ENCODE results near the gene CELF3.

CELF3 gene

GRCh38 chr1:151716771-151717631, at the start of gene CELF3:
Gene CELF3, minus strand, starts transcription at chr1:151716803. Its CDS starts 783 bp downstream, at chr1:151716020.
- Histone ChIP-seq H3K9ac (ENCODE audit: low read length) (no peak within 1 kb of the TSS), H3K27me3 (replicated peaks; ENCODE audit: control insufficient read depth, insufficient read depth, low read length) (peaks cover 67% of the 10 kb centered on the region), H3K36me3 (ENCODE audit: control insufficient read depth, insufficient read depth, low read length, severe bottlenecking) (no peaks in the 10 kb centered on the region), H3K9me3 (ENCODE audit: control insufficient read depth, low read length) (no peaks in the 10 kb centered on the region), H3K4me1 (ENCODE audit: control insufficient read depth, insufficient read depth, low read length) (peaks cover 19% of the 10 kb centered on the region), H3K4me3 (ENCODE audit: low read length) (no peak within 1 kb of the TSS)
- peak; percentile 31 for DNase-seq (ENCODE audit: low read depth)

- Histone ChIP-seq H3K9ac (ENCODE audit: low read length) (peak overlapping the region; percentile 90), H3K4me1 (ENCODE audit: control insufficient read depth, insufficient read depth, low read length) (peaks cover 12% of the 10 kb centered on the region), H3K9me3 (ENCODE audit: control insufficient read depth, low read length) (no peaks in the 10 kb centered on the region), H3K36me3 (ENCODE audit: control insufficient read depth, insufficient read depth, low read length, severe bottlenecking) (peaks cover 28% of the 10 kb centered on the region), H3K4me3 (ENCODE audit: low read length) (peak overlapping the region; percentile 89), H3K27me3 (replicated peaks; ENCODE audit: control insufficient read depth, insufficient read depth, low read length) (no peaks in the 10 kb centered on the region)
- DNase-seq (ENCODE audit: low read depth) = no peak
Measured at GRCh38 chr1:151763990-151764389, 47.4 kb upstream of the CELF3 start.

- peak within 1 kb of the TSS; percentile 89 for H3K4me3 ChIP-seq (ENCODE audit: low read length)
- DNase-seq (ENCODE audit: low read depth) = peak; percentile 91
- peak within 1 kb of the TSS; percentile 90 for H3K9ac ChIP-seq (ENCODE audit: low read length)
- no peaks in the 10 kb centered on the region for H3K27me3 ChIP-seq (replicated peaks; ENCODE audit: control insufficient read depth, insufficient read depth, low read length)
- H3K36me3 ChIP-seq (ENCODE audit: control insufficient read depth, insufficient read depth, low read length, severe bottlenecking) = peaks cover 34% of the 10 kb centered on the region
- no peaks in the 10 kb centered on the region for H3K9me3 ChIP-seq (ENCODE audit: control insufficient read depth, low read length)
- peaks cover 12% of the 10 kb centered on the region for H3K4me1 ChIP-seq (ENCODE audit: control insufficient read depth, insufficient read depth, low read length)
Measured at GRCh38 chr1:151762941-151763921, 46.6 kb upstream of the CELF3 start, which contains the start of gene MRPL9. Gene MRPL9, minus strand, starts transcription at chr1:151763496. Its CDS starts 17 bp downstream, at chr1:151763479.

- no peak overlapping the region for H3K4me3 ChIP-seq (ENCODE audit: low read length)
- peaks cover 8% of the 10 kb centered on the region for H3K4me1 ChIP-seq (ENCODE audit: control insufficient read depth, insufficient read depth, low read length)
- H3K9ac ChIP-seq (ENCODE audit: low read length) = no peak overlapping the region
- DNase-seq (ENCODE audit: low read depth) = no peak
- peaks cover 37% of the 10 kb centered on the region for H3K36me3 ChIP-seq (ENCODE audit: control insufficient read depth, insufficient read depth, low read length, severe bottlenecking)
- no peaks in the 10 kb centered on the region for H3K27me3 ChIP-seq (replicated peaks; ENCODE audit: control insufficient read depth, insufficient read depth, low read length)
- no peaks in the 10 kb centered on the region for H3K9me3 ChIP-seq (ENCODE audit: control insufficient read depth, low read length)
Measured at GRCh38 chr1:151760597-151761385, 44.2 kb upstream of the CELF3 start.

GRCh38 chr1:151759241-151759640, 42.6 kb upstream of the CELF3 start:
- no peaks in the 10 kb centered on the region for H3K27me3 ChIP-seq (replicated peaks; ENCODE audit: control insufficient read depth, insufficient read depth, low read length)
- no peak for DNase-seq (ENCODE audit: low read depth)
- no peak overlapping the region for H3K4me3 ChIP-seq (ENCODE audit: low read length)
- peaks cover 37% of the 10 kb centered on the region for H3K36me3 ChIP-seq (ENCODE audit: control insufficient read depth, insufficient read depth, low read length, severe bottlenecking)
- H3K4me1 ChIP-seq (ENCODE audit: control insufficient read depth, insufficient read depth, low read length) = peaks cover 6% of the 10 kb centered on the region
- no peak overlapping the region for H3K9ac ChIP-seq (ENCODE audit: low read length)
- H3K9me3 ChIP-seq (ENCODE audit: control insufficient read depth, low read length) = no peaks in the 10 kb centered on the region

GRCh38 chr1:151756291-151756690, 39.7 kb upstream of the CELF3 start:
- no peak overlapping the region for H3K4me3 ChIP-seq (ENCODE audit: low read length)
- DNase-seq (ENCODE audit: low read depth) = peak; percentile 9
- H3K27me3 ChIP-seq (replicated peaks; ENCODE audit: control insufficient read depth, insufficient read depth, low read length) = no peaks in the 10 kb centered on the region
- no peak overlapping the region for H3K9ac ChIP-seq (ENCODE audit: low read length)
- H3K4me1 ChIP-seq (ENCODE audit: control insufficient read depth, insufficient read depth, low read length) = no peaks in the 10 kb centered on the region
- peaks cover 29% of the 10 kb centered on the region for H3K36me3 ChIP-seq (ENCODE audit: control insufficient read depth, insufficient read depth, low read length, severe bottlenecking)
- no peaks in the 10 kb centered on the region for H3K9me3 ChIP-seq (ENCODE audit: control insufficient read depth, low read length)

- DNase-seq (ENCODE audit: low read depth) = no peak
- Histone ChIP-seq H3K9ac (ENCODE audit: low read length) (no peak overlapping the region), H3K4me3 (ENCODE audit: low read length) (no peak overlapping the region), H3K4me1 (ENCODE audit: control insufficient read depth, insufficient read depth, low read length) (peaks cover 7% of the 10 kb centered on the region), H3K9me3 (ENCODE audit: control insufficient read depth, low read length) (peaks cover 11% of the 10 kb centered on the region), H3K27me3 (replicated peaks; ENCODE audit: control insufficient read depth, insufficient read depth, low read length) (peaks cover 8% of the 10 kb centered on the region), H3K36me3 (ENCODE audit: control insufficient read depth, insufficient read depth, low read length, severe bottlenecking) (no peaks in the 10 kb centered on the region)
Measured at GRCh38 chr1:151741516-151741915, 24.9 kb upstream of the CELF3 start.

- DNase-seq (ENCODE audit: low read depth) = no peak
- H3K4me1 ChIP-seq (ENCODE audit: control insufficient read depth, insufficient read depth, low read length) = peaks cover 7% of the 10 kb centered on the region
- no peak overlapping the region for H3K4me3 ChIP-seq (ENCODE audit: low read length)
- no peaks in the 10 kb centered on the region for H3K36me3 ChIP-seq (ENCODE audit: control insufficient read depth, insufficient read depth, low read length, severe bottlenecking)
- H3K27me3 ChIP-seq (replicated peaks; ENCODE audit: control insufficient read depth, insufficient read depth, low read length) = peaks cover 8% of the 10 kb centered on the region
- H3K9ac ChIP-seq (ENCODE audit: low read length) = no peak overlapping the region
- peaks cover 11% of the 10 kb centered on the region for H3K9me3 ChIP-seq (ENCODE audit: control insufficient read depth, low read length)
Measured at GRCh38 chr1:151739590-151740355, 23.2 kb upstream of the CELF3 start.

- Histone ChIP-seq H3K27me3 (replicated peaks; ENCODE audit: control insufficient read depth, insufficient read depth, low read length) (peaks cover 4% of the 10 kb centered on the region), H3K4me1 (ENCODE audit: control insufficient read depth, insufficient read depth, low read length) (peaks cover 7% of the 10 kb centered on the region), H3K9me3 (ENCODE audit: control insufficient read depth, low read length) (peaks cover 11% of the 10 kb centered on the region), H3K36me3 (ENCODE audit: control insufficient read depth, insufficient read depth, low read length, severe bottlenecking) (no peaks in the 10 kb centered on the region), H3K4me3 (ENCODE audit: low read length) (no peak overlapping the region), H3K9ac (ENCODE audit: low read length) (no peak overlapping the region)
- no peak for DNase-seq (ENCODE audit: low read depth)
Measured at GRCh38 chr1:151737479-151737878, 20.9 kb upstream of the CELF3 start.

GRCh38 chr1:151737026-151737425, 20.4 kb upstream of the CELF3 start:
- Histone ChIP-seq H3K4me1 (ENCODE audit: control insufficient read depth, insufficient read depth, low read length) (peaks cover 7% of the 10 kb centered on the region), H3K27me3 (replicated peaks; ENCODE audit: control insufficient read depth, insufficient read depth, low read length) (peaks cover 8% of the 10 kb centered on the region), H3K36me3 (ENCODE audit: control insufficient read depth, insufficient read depth, low read length, severe bottlenecking) (no peaks in the 10 kb centered on the region), H3K4me3 (ENCODE audit: low read length) (no peak overlapping the region), H3K9me3 (ENCODE audit: control insufficient read depth, low read length) (peaks cover 11% of the 10 kb centered on the region), H3K9ac (ENCODE audit: low read length) (no peak overlapping the region)
- DNase-seq (ENCODE audit: low read depth) = no peak

Data from adipocyte (in vitro differentiated cells).